Activated CD4-positive, CD25-positive, alpha-beta regulatory T cell treated with anti-CD3 and anti-CD28 coated beads, Interleukin-2, amount 50 U/mL, for 16 hours (primary cell): ENCODE measurements around the gene FERMT3.
A peak's percentile ranks its signal among the peaks of the same experiment; 100 is the strongest.

Experiments used
- DNase-seq: peaks from one replicate; pipeline ENCODE4 v3.0.0-alpha.2; 2020; ENCODE audit warnings: low read depth, low spot score

FERMT3 gene

DNA sequence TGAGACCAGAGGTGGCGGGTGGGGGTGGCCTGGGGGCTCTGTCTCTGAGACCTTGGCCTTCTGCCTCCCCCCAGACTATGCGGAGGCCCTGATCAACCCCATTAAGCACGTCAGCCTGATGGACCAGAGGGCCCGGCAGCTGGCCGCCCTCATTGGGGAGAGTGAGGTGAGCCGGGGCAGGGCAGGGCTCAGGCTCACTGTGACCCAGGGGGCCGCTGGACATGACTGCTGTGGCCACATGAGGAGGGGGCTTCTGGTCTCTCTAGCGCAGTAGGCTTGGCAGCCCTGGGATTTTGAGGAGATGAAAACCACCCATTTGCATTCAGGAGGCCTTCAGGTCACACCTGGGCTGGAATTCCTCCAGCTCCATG is 57.4 kb downstream of the FERMT3 start:
- no peak for DNase-seq

DNA sequence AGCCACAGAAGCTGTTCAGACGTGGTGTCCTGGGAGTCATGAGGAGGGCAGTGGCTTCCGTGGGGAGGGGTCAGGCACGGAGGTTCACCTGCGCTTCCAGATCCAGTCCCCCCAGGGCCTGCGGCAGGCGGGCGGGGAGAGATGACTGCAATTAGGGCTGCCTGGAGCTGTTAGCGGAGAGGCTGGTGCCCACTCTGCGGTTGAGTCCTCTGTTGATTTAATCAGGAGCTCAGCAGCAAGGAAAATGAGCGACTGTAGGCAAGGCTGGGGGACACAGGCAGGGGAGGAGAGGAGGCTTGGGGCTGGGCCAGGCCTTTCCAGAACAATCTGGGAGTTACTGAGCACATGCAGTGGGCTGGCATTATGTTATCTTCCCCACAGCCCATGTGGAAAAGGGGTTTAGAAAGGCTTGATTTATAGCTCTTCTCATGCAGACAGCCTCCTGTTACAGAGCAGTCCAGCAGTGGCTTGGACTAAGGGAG is 57.9 kb downstream of the FERMT3 start:
- DNase-seq, result no peak

DNA sequence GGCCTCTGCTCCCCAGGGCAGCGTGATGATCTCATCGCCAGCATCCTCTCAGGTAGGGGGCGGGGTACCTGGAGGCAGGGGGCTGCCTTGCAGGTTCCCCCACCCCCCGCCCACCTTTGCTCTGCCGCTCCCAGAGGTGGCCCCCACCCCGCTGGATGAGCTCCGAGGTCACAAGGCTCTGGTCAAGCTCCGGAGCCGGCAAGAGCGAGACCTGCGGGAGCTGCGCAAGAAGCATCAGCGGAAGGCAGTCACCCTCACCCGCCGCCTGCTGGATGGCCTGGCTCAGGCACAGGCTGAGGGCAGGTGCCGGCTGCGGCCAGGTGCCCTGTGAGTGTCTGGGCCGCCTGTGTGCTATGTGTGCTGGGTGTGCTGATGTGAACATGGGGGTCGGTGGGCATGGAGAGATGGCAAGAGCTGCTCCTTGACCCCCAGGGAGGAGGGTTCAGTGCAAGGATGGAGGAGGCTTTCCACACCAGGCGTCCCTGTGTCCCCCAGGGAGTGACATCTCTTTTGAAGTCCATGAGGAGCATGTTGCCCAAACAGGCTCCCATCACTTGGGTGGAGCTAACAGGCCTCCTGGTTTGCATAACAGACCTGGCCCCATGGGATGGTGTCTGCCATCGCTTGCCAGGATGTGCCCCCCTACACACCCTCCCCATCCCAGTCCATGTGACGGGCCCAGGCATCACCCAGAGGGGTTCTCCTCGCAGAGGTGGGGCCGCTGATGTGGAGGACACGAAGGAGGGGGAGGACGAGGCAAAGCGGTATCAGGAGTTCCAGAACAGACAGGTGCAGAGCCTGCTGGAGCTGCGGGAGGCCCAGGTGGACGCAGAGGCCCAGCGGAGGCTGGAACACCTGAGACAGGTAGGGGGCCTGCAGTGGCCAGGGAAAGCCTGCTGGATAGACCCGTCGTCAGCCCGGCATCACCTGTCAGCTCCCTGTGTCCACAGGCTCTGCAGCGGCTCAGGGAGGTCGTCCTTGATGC is 58.9 kb downstream of the FERMT3 start:
- DNase-seq, result no peak

DNA sequence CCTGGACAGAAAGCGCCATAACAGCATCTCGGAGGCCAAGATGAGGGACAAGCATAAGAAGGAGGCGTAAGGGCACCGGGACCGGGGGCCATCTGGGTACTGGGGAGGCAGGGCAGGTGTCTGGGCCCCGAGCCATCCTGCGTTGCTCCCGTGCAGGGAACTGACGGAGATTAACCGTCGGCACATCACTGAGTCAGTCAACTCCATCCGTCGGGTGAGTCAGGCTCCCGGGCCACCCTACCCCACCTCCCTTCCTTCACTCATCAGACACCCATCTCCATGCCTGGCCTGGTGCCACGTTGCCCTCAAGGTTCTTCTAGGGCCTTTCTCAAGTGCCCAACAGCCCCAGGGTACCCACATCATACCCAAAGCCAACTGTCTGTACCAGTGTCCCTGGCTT is 59.8 kb downstream of the FERMT3 start:
- DNase-seq, result no peak

DNA sequence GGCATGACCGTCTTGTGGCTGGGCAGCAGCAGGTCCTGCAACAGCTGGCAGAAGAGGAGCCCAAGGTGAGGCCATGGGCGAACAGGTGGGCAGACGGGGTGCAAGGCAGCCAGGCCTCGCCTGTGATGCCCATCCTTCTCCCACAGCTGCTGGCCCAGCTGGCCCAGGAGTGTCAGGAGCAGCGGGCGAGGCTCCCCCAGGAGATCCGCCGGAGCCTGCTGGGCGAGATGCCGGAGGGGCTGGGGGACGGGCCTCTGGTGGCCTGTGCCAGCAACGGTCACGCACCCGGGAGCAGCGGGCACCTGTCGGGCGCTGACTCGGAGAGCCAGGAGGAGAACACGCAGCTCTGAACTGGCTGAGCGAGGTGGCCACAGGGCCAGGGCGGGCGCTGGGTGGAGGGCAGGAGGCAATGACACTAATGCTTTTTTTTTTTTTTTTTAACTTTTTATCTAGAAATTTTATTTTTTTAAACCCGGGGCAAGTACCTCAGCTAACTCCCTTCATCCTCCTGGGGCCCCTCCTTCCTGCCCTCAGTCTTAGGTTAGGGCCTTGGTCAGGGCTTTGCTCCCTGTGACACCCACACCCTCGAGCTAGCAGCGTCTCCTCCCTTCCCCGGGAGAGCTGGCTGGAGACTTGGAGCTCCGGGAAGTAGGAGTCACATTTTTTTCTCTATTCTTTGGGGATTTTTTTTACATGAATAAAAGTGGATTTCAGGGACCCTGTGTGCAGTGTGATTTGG is 60.9 kb downstream of the FERMT3 start:
- DNase-seq, result no peak

DNA sequence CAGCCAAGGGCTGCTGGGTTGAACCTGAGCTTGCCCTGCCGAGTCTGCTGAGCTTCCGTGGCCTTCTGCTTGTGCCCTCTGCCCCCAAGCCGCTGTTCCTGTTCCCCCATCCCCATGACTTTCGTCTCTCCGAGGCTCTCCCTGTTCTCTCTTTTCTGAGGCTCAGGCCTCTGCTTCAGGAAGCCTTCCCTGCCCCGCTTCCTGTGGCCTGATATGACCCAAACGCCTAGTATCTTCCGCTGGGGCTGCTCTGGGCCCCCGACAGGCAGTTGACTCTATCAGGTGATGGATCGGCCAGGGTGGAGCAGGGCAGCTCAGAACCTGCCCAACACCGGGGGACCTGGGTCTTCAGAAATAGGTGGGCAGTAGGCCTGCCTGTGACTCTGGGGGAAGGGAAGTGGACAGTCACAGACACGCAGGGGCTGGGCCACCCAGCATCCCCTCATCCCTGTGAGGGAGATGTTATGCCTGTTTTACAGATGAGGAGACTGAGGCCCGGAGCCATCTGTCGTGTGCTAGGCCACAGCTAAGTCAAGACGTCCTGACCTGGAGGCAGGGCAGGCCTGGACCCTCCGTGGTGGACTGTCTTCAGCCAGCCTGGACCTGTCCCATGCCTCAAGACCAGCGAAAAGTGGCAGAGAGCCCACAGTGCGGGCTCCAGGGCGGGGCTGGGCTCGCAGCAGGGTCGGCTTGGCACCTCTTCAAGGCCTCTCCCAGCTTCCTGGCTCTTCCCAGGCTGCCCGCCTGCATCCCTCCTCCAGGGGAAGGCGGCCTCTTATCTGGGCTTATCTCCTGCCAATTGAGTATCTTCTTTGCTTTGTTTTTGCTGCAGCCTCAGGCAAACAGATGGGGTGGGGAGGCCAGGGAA is 61.7 kb downstream of the FERMT3 start:
- DNase-seq, result no peak

DNA sequence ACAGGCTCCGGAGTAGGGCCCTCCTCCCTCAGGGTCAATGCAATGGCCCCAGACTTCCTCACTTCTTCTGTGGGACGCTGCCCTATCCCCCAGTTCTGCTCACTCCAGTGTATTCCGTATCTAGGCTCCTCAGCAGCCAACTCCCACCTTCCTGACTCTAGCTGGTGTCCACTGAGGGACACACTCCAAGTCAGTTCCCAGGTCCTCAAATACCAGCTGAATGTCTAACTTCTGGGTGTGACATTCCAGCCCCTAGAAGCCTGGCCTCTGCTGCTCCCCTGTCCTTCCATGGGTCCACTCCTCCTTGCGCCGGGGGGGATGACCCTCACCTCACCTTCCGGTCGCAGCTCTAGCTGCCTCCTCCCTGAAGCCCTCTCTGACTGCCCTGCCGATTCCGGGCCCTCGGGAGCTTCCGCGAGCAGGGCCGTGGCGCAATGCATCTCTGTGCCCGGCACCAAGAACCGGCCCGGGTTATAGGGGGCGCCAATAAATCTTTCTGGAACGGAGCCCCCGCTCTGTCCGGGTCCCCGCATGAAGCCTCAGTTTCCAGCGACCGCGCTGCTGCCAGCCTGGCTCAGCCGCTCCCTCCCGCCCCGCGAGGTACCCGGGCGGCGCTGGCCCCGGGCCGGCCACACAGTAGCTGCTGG is 62.5 kb downstream of the FERMT3 start:
- no peak for DNase-seq

DNA sequence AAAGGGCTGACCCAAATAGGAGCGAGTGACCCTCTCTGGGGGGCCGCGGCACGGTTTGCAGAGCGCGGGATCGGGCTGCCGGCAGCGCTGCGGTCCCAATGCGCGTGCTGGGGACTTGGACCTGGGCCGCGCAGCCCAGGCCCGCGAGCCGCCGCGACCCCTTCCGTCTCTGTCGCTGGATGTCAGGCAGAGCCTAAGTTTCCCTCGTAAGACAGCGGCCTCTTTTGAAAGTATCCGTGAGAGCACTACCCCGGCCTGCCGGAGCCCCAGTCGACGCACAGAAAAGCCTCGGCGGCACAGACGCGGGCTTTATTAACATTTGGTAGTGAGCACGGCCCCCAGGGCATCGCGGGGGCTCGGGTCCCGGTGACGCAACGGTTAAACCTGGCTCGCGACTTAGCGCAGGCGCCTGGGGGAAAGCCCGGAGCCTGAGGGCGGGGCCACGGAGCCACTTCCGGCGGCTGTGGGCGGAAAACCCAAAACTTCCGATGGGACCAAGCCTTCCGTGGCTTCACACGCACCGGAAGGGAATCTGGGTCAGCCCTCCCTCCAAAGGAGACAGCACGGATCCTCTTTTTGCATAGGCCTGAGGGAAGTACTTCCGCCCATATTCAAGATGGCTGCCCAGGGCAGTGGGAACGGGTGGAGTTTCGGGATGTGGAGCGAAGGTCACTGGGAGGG is 63.2 kb downstream of the FERMT3 start:
- peak; percentile 96 for DNase-seq
